HG03571 (cell line): Measurements from ENCODE around the gene GSTA4.
A peak's percentile ranks its signal among the peaks of the same experiment; 100 is the strongest.

Source experiments
- ATAC-seq: cut with Tn5 transposase; IDR thresholded peaks from one replicate; pipeline ENCODE4 v1.9.1; 2021; ENCODE audit not compliant: unreplicated experiment

GSTA4 gene, protein sequence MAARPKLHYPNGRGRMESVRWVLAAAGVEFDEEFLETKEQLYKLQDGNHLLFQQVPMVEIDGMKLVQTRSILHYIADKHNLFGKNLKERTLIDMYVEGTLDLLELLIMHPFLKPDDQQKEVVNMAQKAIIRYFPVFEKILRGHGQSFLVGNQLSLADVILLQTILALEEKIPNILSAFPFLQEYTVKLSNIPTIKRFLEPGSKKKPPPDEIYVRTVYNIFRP

DNA sequence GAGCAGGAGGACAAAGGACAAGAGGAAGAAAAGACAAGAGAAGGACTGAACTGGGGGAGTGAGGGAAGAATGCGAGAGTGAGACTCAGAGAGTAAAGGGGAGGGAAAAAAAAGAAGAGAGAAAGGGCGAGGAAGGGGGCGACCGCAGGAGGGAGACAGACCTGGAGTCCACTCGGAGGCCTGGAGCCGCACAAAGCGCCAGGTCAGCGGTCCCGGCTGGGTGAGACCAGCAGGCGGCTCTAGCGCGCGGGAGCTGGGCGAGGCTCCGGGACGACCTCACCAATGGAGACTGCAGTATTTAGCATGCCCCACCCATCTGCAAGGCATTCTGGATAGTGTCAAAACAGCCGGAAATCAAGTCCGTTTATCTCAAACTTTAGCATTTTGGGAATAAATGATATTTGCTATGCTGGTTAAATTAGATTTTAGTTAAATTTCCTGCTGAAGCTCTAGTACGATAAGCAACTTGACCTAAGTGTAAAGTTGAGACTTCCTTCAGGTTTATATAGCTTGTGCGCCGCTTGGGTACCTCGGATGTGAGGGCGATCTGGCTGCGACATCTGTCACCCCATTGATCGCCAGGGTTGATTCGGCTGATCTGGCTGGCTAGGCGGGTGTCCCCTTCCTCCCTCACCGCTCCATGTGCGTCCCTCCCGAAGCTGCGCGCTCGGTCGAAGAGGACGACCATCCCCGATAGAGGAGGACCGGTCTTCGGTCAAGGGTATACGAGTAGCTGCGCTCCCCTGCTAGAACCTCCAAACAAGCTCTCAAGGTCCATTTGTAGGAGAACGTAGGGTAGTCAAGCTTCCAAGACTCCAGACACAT, at the start of gene GSTA4:
TSS of gene GSTA4 (minus strand) at position 196 of the 824 bp plus-strand sequence. CDS start 1,041 bp downstream, outside the sequence.
- peak; percentile 98 for ATAC-seq

DNA sequence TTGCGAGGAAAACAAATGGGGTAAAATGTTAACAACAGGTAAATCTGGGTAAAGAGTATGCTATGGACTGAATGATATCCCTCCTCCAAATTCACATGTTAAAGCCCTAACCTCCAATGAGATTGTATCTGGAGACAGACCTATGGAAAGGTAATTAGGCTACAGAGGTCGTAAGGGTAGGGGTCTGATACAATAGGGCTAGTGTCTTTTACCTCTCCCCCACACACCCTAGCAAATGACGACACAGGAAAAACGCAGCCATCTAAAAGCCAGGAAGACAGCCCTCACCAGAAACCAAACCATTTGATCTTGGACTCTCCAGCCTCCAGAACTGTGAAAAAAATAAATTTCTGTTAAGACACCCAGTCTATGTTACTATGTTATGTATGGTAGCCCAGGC, 49.5 kb upstream of the GSTA4 start:
- ATAC-seq, result no peak

DNA sequence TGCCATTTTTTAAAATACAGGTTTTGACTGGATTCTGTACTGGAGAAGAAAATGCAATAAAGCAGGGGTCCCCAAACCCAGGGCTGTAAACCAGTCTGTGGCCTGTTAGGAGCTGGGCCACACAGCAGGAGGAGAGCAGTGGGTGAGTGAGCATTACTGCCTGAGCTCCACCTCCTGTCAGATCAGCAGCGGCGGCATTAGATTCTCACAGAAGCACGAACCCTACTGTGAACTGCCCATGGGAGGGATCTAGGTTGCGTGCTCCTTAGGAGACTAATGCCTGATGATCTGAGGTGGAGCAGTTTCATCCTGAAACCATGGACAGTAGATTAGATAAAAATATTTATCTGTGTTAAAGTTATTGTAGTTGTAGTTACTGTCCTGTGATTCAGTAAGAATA, 49.0 kb upstream of the GSTA4 start:
- no peak for ATAC-seq

DNA sequence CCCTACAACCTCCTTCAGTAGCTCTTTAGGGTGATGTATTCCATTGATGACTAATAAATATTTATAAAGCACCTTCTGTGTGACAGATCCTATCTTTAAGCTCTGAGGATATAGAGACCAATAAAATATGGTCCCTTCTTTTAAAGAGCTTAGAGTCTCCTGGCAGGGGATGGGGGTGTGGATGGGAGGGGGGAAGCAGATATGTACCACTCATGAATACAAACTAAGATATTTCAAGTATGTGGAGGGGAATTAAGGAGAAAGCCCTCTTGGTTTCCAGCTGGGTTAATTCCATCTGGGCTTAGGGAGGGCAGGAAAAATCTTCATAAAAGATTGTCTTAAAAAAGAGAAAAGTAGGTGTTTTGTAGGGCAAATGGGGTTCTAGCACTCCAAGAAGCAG, 48.5 kb upstream of the GSTA4 start:
- no peak for ATAC-seq

DNA sequence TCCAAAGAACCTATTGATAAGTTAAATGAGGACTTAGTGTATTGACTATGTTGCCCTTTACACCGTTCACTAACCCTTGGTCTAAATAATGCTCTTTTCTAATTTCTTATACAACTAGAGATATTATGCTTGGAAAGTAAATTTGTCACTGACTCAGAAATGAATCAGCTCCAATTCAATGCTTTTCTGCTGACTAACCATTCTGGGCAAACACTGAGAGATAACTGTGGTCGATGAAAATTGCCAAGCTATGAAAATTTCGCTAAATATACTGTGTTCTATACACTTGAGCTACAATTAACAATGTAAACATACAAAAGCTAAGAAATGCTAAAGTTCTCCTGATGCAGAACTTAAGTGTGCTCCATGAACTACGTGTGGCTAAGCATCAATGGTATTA, 47.0 kb upstream of the GSTA4 start:
- ATAC-seq, result no peak

DNA sequence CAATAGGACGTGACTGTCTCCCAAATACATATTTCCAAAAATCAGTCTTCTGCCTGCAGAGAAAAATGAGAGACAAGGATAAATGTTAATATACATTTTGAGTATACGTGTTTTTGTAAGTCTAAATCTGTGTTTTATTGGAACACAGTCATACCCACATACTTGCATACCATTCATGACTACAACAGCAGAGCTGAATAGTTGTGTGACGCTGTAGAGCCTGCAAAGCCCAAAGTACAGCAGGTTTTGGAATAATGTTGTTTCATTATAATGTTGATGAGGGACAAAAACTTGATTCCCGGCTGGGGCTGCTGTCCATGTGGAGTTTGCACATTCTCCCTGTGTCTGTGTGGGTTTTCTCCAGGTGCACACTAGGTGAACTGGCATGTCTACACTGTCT, 46.3 kb upstream of the GSTA4 start:
- no peak for ATAC-seq

DNA sequence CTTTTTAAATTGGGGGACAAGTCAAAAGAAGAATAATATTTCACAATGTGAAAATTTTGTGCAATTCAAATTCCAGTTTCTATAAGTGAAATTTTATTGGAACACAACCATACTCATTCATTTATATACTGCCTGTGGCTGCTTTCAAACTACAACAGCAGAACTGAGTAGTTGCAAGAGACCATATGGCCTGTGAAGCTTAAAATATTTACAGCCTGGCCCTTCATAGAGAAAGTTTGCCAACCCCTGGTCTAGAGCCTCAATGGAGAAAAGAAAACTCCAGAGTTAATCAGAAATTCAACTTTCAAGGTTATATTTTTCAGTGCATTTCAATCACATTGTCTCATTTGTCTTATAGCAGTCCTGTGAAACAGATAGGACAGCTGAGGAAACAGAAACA, 43.5 kb upstream of the GSTA4 start:
- no peak for ATAC-seq

DNA sequence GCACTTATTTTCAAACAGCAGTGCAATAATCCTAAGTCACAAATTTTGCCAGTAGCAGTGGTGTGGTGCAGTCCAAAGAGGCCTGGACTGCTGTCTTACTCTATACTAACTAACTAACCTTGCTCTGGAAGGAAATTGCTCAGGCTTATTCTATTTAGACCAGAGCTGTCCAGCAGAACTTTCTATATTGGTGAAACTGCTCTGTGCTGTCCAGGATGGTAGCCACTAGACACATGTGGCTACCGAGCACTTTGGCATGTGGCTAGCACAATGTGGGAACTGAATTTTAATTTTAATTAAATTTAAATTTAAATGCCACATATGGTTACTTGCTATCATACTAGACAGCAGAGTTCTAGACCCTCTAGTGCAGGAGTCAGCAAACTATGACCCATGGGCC, 43.1 kb upstream of the GSTA4 start:
- ATAC-seq, result no peak

DNA sequence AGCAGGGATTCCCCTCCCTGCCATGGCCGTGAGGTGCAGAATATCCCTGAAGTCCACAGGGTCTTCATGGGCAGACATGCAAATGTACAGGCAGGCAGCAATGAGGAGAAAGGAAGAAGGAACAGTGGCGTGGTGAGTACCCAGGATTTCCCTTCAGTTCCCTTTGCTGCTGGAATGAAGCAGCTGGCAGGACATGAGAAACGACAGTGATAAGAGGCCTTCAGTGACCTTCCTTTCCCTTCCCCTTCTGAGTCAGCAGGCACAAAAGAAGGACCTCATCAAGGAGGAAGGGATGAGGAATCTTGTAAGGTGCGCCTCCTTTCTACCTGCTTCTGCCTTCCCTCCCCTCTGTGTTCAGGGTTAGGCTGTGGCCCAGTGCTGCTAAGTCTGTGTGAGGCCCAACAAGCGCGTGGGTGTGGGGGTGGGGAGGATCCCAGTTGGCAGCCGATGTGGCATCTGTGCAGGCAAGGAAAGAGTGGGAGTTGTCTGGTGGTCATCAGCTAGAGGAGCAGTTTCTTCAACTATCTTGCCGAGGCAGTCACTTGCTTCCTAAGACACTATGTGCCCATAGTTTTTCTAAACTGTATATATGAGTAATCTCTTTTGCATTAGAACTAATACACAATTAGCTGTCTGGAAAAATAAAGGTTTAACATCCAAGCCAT, 40.6 kb upstream of the GSTA4 start:
- no peak for ATAC-seq

DNA sequence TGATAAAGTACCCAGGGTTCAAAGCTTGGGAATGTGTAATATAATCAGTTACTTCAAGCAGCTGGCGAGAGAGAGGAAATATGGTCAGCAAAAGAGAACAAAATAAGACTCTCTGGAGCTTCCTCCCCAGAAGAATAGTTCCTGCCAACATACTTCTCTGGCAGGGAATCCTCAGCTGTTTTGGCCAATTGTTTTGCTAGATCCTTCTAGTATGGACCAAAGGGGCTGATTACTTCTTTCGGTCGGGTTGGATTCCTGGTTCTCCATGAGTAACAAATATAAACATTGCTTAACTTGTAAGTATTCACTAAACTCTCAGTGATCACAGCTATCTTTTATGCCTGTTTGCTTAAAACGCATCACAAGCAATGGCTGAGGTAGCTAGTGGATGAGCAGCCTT, 38.7 kb upstream of the GSTA4 start:
- ATAC-seq, result no peak

DNA sequence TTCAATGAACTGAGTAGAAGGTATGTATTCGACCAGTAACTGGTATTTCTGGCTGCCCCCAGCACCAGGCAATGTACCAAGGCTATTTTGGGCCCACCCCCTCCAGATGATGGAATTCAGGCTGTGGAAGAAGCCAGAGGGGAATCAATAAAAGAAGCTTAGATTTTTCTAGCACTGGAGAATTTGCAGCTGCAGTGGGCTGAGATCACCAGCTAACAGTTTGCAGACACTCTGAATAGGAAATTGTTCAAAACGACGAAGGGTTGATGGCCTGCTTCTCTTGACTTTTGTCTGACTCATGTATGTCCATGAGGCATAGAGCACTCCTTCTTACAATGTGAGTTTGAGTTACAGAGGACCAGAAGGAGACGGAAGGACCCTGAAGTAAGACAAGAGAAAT, 37.8 kb upstream of the GSTA4 start:
- no peak for ATAC-seq

DNA sequence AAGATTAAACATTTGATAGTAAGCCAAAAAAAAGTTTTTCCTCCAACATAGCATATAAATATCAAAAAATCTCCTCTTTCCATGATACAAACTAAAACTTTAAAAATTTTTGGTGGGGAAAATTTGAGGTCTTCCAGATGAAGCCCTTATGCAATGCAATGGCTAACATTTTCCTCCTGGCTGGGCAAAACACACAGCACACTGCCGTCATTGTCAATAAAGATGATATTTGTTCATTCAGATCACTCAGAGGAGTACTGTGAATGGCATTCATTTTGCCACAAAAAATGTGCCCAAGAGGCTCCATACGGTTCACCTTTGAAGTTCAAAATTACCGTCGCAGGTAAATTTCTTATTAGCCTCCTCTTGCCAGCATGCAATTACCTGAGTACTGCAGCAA, 36.2 kb upstream of the GSTA4 start:
- no peak for ATAC-seq

DNA sequence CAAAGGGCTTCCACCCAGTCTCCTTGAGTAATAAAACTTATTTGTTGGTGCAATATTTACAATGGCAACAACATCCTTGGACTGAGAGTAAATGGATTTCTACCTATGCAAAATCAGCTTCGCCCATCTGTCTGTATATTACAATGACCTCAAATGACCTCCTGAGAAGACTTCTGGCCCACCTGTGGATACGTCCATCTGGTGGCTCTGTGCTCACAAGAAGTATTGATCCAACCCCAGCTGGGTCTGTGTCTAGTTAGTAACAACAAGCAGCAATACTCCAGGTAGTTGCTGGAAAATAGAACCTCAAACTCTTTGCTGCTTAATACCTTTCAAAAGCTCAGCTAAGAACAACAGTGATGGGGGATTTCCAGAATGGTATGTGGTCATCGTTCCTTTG, 34.7 kb upstream of the GSTA4 start:
- ATAC-seq, result no peak

DNA sequence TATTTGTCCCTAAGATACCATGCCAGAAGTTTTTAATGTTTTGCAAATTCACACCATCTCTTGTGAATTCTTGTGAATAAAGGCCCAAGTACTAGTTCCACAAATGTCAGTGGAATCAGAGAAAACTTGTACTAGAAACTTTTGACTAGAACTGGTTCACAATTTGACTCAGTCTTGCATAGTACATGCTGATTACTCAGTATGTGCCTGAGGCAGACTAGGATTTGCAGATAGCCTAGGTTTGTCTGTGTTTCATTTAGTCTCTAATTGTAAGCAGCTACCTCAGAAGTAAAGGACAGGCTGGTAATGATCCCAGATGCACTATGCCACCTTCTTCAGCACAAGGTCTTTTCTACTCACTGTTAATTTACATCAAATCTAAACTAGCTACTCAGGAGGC, 34.2 kb upstream of the GSTA4 start:
- no peak for ATAC-seq

DNA sequence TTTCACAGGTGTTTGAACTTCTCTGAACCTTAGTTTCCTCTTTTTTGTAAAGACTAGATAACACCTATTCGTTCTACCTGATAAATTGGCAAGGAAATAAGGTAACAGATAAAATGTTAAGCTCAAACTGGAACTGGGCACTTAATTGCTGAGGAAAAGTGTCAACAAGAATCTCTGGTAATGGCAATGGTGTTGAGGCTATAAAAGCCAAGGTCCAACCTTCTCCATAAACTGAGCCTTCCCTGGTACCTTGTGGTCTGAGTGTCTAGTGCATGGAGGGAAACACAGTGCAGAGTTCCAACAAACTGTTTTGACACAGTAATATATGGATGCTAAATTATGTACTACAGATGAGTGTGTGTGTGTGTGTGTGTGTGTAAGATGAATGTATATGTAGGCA, 33.4 kb upstream of the GSTA4 start:
- no peak for ATAC-seq

DNA sequence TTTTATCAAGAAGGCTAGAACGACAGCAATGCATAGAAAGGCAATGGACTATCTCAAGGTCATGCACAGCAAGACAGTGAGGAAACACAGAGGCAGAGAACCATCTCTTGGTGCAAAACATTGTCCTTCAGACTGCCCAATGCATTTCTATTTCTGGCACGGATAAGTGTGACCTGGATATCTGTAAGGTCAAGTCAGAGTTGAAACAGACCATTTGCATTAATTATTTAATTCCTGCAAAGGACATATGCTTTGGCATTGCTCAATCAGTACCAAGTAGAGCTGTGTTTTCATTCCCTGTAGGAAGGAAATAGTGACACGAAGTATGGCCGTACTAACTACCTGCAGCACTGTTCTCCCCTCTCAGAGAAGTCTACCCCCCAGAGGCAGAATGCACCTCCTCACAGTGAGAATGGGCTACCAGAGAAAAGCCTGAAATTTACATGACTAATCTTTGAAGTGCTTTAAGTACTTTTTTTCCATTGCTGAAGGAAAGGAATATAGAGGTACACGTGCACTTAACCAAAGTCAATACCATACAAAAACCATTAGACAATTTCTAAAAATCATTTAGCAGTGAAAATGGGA, 32.1 kb upstream of the GSTA4 start:
- no peak for ATAC-seq

DNA sequence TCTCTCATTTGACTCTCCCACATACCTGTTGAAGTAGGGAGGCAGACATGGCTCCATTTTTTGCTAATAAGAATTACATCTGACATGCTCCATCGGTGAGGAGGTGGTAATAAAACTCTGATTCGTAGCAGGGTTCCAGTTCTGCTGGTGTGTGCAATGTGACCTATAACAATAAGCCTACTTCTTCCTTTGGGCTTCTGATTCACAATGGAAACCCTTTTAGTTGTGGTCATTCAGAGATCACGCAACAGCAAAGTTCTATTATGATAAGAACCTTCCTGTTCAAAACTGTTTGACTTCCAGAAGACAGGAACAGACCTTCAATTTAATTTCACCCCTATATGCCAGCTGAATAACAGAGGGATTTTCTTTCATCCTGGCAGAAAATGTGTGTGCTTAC, 31.4 kb upstream of the GSTA4 start:
- ATAC-seq, result no peak

DNA sequence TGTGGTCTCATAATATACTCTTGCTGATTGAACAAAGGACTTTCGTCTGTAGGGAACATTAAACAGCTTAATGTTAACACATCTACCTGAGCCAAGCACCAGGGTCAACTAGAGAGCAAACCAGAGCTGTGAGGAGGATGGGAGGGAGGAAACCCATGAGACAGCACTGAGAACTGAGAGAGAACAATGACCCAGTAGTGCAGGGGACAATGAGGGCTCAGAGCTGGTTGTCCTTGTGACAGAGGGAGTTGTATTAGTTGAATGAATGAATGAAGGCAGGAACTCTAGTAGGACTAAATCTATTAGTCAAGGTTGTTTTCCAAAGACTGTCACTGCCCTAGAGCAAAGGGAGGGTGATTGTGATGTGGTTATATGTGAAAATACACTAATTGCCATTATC, 28.2 kb upstream of the GSTA4 start:
- ATAC-seq, result no peak

DNA sequence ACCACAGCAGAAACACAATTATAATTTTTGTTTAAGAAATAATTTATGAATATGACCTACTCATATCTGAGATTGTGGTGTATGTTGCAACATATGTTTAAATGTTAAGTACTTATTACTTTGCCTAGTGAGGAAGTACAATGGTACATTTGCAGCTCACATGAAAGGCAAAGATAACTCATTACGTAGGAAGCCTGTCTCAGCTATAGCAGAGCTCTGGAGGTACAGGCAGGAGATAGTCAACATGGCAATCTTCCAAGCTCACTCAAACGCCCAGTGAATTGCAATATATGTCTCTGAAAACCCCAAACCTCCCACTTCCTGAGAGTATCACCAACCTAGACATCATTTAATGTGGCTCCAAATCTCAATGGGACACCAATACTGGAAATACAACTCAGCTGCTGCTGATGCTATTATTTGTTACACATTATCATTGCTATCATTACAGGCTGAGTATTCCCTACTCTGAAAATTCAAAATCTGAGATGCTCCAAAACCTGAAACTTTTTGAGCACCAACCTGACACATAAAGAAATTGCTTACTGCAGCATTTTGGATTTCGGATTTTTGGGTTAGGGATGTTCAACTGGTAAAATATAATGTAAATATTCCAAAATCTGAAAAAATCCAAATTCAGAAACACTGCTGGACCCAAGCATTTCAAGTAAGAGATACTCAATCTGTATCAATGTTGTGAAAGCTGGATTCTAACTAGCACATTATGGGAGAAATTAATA, 25.1 kb upstream of the GSTA4 start:
- ATAC-seq, result no peak

DNA sequence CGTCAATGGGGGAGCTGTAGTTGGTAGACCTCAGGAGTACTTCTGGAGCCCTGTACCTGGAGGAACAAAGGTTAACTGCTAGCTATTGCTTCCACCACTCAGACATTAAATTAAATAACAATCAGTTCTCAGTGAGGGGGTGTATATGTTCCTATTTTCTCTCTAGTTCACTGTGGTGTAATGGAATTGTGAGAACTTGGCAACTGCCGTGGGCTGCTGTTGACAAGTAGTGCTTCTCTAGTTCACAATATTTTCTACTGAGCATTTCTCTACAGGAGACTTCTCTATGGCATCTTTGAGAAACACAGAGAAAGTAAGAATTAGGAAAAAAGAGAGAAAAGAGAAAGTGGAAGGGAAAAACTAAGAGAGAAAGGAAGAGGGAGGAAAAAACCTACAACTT, 23.4 kb upstream of the GSTA4 start:
- no peak for ATAC-seq

DNA sequence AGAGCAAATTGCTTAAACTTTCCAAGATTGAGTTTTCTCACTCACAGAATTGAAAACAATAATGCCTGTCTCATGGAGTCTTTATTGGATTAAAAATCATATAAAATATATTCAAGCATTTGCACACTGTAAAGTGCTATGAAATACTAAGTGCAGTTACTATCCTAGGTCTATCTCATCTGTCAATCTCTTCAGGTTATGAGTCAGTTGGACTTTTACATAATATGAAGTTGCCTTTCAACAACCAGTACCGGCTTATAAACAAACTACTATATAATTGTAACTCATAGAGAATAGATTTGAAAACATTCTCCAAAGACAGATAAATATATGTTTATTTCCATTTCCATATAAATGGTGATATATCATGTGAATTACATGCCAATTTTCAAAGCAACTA, 20.4 kb upstream of the GSTA4 start:
- no peak for ATAC-seq
